NCI-H2107 treated with DMSO at 0.1 percent for 48 hours (cell line): Measurements from ENCODE around the gene SIMC1.
"Not testable (repeated sequence)": the region's sequence is repeated elsewhere in the genome, so short reads cannot be mapped to it uniquely, and the experiment has no call there.

Source experiments
- DNase-seq: peaks from one replicate; lab custom pipeline; 2025; ENCODE audit not compliant: unreplicated experiment; lab: John Stamatoyannopoulos, UW

The SIMC1 gene

DNA sequence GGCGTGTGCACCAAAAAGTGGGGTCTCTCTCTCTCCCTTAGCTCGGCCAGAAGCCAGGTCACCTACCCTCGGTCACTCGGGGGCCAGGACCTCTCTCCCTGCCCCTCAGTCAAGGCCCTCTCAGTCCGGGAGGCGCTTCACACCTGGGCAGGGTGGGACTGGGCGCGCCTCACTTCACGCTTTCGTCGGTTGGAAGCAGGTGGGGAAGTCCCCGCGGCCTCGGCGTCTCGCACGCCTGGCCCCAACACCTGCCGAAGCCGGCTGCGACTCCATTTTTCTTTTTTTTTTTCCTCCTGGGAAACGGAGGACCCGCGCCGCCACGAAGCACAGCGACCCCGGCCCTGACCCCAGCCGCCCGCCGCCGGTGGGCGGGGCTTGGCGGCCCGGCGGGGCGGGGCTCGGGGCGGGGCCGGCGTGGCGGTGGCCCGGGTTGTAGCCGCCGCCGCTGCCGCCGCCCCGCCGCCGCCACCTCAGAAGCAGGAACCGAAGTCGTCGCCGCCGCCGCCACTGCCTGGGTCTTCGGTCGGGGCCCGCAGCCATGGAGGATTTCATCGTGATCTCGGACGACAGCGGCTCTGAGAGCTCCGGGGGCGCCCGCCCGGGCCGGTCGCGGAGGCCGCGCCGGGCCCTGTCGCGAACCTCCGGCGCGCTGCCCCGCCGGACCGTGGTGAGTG lies at the start of gene SIMC1:
Gene SIMC1 (plus strand): TSS at position 454 of the 674 bp plus-strand sequence. CDS start 85 bp downstream, at position 539.
- DNase-seq, result not testable (repeated sequence)

DNA sequence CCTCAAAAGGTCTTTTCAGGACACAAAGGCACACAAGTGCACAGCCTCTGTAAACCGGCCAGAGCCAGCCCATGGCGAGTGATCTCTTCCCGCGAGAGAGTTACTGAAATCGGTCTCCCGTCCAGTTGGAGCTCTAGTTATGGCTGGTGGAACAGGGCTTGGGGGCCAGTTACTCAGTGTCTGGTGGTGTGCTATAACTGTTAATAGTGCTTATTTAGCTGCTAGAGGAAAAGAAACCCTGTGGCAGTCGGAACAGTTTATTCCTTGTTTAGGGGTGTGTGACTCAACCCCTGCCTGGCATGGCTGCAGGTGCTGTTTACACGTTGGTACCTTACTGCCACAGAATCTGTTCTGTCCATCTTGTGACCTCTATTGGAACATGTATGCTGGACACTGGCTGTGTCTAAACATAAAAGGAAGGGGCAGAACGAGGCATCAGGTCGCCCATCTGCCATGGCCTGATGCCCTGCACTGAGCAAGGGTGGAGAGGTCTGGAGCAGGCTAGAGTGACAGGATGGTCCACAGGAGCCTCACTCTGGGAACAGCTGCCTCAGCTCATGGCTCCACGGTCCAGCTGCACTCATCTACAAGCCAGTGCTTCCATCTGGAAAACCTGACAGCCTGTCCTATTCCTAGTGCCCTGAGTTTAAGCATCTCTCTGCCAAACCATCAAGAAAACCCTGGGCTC lies 49.6 kb upstream of the SIMC1 start:
- no peak for DNase-seq

DNA sequence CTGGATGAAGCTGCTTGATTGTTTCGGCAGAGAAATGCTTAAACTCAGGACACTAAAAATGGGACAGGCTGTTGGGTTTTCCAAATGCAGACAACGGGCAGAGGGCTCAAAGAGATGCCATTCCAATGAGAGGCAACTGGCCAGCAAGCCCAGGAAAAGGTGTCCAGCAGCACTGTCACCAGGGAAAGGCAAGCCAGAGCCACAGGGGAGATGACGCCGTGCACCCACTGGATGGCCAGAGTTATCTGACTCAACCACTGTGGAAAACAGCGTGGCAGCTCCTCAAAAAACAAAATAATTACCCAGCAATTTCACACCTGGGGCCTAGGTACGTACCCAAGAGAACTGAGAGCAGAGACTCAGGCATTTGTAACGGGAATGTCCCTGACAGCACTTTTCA lies 48.4 kb upstream of the SIMC1 start:
- no peak for DNase-seq

DNA sequence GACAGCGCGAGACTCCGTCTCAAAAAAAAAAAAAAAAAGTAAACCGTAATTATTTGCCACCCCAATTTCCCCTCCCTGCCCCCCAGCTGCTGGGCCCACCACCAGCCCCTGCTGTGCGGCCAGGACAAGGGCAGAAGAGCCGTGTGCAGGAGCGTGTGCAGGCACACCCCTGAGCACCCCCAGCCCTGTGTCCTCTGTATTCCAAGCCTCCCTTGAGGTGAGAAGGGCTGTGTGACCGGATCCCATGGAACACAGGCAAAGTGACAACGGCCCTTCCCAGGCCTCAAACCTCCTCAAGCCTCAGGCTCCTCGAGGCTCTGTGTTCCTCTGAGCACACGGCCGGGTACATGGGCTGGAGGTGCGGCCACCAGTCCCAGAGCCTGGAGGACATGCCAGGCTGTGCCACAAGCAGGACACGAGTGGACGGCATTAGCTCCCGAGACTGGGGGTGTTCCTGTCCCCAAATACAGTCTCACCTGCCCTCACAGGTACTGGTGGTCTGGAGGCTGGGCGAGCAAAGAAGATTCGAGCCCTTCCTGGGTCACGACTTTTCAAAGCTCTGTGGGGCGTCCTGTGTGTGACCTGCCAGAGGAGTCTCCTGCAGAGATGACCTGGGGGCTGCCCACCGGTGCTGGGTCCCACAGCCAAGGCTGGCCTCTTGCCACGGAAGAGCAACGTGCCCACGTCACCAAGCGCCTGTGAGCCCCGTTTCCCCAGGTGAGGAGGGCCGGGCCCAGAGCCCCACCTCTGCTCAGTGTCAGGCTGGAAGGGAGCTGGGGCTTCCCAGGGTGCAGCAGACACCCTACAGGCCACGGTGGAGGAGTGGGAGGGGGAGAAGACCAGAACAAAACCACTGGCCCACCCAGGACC lies 47.1 kb upstream of the SIMC1 start:
- no peak for DNase-seq

DNA sequence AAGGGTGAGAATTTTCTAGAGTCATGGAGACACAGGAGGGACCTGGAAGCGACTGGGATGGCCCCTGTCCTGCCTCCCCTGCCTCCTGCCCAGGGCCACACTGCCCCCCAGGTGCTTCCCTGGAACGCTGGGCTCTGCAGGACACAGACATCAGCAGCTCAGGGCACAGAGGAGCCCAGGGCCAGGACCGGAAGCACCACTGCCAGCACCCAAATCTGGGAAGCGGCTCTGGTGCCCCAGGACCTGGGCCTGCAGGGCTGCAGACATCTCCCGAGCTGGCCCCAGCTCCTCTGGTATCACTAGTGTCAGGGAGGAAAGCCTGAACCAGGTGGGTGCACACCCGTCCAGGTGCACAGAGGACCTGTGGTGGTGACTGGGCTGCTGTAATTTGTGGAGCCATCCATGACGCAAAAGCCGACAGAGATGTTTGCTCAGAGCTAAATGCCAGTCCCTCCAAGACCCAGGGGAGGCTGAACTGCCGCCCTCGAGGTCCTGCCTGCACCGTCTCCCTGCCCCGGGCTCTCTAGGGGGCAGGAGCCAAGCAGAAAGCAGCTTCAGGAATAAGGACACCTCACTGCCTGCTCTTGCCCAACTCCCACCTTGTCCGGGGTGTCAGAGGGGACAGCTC lies 46.0 kb upstream of the SIMC1 start:
- no peak for DNase-seq

DNA sequence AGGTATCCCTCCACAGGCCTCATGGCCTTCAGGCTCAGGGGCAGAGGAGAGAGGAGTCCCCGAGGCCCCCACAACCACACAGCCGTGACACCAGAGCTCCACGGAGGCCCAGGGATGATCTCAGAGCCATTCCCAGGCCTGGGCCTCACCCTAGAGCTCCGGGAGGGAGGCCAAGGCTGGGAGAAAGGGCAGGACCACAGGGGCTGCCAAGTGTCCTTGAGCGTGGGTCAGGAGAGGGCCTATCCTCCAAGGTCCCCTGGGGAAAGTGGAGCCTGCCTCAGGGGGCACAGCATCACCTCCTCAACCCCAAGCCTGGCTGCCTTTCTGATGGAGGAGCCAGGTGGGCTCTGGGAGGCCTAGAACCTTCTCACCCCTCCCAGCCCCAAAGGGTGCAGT lies 45.5 kb upstream of the SIMC1 start:
- DNase-seq, result not testable (repeated sequence)

DNA sequence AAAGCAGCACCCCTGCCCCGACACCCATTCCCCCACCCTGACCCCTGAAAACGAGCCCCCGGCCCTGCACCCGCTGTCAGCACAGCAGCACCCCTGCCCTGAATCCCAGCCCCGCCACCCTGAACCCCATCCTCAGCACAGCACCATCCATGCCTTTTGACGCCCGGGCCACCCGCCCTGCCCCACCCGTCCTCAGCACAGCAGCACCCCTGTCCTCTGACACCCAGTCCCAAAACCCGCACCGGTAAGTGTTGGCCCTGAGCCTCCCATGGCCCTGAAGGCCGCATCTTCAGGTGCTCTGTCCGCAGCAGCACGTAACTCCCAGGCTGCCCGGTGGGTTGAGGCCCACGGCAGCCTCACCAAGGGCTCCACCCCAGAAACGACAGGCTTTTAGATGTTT lies 44.6 kb upstream of the SIMC1 start:
- DNase-seq, result not testable (repeated sequence)

DNA sequence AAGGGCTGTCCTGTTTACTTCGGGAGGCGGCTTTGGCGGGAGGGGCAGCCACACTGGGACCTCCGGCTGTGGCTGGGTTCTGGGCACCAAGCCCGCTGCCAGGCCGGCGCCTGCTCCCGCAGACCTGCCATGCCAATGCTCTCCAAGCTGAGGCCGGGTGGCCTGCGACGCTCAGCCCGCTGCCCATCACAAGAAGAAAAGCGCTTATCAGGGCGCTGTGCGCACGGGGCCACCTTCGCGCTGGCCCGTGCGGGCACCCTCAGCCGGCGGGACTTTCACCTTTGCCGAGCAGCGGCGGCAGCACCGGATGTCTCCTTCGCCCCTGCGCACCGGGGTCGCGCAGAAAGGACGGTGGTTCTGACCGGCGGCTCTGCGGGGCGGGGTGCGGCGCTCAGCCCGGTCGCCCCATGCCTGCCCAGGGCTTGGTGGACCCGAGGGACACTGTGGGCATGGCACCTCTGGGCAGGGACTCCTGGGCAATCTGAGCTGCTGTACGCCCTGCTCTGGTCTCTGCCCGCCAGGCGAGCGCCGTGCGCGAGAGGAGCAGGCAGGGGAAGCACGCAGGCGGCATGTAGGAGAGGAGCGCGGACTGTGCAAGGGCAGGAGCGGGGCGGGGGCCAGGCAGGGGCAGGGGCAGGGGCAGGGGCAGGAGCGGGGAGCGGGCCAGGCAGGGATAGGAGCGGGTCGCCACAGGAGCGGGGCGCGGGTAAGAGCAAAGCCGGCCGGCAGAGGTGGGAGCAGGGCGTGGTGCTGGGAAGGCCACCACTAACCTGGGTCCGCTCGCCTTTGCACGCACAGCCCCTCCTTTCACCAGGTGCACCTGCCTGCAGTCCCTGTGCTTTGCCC lies 43.8 kb upstream of the SIMC1 start:
- not testable (repeated sequence) for DNase-seq

DNA sequence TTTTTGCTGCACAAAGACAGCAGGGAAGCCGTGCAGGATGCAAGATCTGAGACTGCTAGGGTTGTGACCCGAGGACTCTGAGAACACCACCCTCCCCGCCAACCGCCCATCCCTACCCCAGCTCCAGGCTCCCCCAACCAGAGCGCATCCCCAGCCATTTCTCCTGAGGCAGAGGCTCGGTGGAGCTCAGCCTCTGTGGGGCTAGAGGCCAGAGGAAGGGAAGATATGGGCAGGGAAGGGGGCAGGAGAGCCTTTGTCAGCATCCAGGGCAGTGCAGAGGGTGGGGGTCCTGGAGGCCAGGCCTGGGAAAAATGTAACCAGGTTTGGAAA lies 43.2 kb upstream of the SIMC1 start:
- not testable (repeated sequence) for DNase-seq

DNA sequence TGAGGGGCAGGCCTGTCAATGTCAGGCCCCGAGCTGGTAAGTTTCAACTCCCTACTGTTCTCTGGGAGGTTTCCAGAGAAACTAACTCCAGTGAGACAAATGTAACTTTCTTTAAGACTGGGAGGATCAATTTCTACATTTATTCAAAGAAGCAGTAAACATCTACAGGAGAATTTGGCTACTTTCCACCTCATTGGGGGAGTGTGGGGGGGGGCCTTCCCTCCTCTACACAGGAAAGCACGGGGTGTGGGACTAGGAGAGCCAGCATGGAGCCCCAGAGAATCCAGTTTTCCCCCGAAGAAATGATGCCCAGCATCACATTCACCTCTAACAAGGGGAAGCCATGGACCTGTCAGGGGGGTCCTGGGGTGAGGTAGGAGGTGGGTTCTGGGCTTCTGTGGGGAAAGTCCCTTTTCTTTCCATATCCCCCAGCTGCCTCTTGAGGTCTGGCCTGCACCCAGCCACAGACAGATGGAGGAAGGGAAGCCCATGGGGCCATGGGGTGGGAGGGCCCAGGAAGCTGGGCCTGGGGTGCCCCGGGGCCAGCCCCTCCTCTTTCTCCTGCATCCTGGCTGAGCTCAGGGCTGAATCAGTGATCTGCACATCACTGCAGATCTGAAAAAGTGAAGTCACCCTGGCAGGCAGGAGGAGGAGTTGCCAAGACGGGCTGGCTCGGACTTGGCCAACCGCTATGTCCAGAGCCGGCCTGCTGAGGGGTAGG lies 42.6 kb upstream of the SIMC1 start:
- DNase-seq, result not testable (repeated sequence)

DNA sequence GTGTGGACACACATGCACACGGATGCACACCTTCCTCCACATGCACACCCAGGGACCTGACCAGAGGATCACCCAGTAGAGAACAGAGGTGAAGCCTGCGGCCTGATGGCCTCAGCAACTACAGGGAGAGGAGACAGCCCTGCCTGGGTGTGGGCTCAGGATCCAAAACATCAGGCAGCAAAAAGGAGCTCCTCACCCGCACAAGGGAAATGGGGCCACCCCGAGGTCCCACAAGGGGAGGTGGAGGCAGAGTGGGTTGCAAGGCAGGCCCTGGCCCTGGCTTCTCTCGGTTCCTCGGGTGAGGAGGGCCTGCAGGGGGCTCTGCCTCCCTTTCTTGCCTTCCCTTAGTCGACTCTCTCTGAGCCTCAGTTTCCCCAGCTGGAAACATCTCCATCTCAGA lies 41.4 kb upstream of the SIMC1 start:
- not testable (repeated sequence) for DNase-seq

DNA sequence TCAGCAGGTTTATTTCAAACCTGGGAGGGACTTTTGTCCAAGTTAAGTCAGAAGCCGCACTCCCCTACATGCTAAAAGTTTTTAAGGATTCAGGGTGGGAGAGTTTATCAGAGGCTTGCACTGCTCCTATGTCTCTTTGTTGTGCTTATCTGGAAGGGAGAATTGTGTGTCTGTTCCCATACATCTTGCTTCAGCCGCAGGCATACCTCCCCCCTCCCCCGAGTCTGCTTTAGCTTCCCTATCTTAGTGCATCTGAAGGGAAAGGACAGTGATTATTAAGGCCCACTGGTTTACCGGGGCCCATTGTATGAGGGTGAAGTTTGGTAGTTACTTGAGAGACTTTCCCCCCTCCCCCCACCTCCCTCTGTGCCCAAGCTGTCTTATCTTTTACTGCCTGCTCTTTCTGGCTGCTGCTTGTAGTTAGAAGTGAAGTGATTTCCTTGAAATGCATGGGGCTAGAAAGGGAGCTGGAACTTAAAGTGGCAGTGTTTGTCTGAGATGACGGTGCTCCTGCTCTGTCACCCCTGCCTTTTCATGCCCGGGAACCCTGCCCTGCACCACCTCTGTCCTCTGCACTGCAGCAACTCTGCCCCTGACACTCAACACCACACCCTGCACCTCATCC lies 40.9 kb upstream of the SIMC1 start:
- not testable (repeated sequence) for DNase-seq

DNA sequence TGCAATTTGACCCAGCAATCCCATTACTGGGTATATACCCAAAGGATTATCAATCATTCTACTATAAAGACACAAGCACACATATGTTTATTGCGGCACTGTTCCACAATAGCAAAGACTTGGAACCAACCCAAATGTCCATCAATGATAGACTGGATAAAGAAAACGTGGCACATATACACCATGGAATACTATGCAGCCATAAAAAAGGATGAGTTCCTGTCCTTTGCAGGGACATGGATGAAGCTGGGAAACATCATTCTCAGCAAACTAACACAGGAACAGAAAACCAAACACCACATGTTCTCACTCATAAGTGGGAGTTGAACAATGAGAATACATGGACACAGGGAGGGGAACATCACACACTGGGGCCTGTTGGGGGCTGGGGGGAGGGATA lies 39.9 kb upstream of the SIMC1 start:
- not testable (repeated sequence) for DNase-seq

DNA sequence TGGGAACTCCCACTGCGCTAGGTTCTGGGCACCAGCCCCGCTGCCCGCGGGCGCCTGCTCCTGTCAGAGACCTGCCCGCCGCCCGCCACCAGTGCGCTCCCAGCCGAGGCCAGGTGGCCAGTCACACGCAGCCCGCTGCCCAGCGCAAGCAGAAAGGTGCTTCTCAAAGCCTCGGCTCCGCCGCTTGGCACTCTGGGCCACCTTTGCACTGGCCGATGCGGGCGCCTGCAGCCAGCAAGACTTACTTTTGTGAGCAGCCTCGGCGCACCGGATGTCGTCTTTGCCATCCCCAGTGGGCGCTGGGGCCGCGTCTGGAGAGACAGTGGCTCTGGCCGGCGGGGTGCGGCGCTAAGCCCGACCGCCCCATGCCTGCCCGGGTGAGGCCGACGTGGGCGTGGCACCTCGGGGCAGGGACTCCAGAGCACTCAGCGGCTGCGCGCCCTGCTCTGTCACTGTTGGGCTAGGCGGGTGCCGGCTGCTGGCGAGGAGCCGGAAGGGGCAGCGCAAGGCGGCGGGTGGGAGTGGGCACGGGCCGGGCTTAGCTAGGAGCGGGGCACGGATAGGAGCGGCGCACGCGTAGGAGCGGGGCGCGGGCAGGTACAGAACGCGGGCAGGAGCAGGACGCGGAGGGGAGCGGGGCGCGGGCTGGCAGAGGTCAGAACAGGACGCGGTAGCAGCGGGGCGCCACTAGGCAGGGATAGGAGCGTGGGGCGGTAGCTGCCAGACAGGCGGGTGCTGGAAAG lies 39.1 kb upstream of the SIMC1 start:
- DNase-seq, result not testable (repeated sequence)

DNA sequence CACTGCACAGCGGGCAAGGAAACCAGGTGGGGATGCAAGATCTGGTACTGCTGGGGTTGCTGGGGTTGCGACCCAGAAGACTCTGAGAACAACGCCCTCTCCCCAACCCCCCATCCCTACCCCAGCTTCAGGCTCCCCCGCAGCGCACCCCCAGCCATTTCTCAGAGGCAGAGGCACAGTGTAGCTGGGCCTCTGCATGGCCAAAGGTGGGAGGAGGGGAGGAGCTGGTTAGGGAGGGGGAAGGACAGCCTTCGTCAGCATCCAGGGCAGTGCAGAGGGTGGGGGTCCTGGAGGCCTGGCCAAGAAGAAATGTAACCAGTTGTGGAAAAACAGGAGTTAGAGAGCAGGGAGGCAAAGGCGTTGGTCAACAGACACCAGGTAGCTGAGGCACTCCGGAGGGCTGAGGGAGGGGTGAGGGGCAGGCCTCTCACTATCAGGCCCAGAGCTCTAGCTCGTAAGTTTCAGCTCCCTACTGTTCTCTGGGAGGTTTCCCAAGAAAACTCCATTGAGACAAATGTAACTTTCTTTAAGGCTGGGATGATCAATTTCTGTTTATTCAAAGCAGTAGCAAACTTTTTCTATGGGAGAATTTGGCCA lies 38.3 kb upstream of the SIMC1 start:
- DNase-seq, result not testable (repeated sequence)

DNA sequence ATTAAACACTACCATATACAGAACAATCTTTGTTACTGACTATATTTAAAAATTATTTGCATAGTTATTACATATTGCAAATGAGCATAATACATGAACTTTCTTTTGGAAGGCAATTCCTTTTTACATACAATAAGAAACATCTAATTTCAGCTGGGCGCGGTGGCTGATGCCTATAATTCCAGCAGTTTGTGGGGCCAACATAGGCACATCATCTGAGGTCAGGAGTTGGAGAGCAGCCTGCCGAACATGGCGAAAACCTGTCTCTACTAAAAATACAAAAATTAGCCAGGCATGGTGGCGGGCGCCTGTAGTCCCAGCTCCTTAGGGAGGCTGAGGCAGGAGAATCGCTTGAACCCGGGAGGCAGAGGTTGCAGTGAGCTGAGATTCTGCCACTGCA lies 36.4 kb upstream of the SIMC1 start:
- DNase-seq, result no peak

DNA sequence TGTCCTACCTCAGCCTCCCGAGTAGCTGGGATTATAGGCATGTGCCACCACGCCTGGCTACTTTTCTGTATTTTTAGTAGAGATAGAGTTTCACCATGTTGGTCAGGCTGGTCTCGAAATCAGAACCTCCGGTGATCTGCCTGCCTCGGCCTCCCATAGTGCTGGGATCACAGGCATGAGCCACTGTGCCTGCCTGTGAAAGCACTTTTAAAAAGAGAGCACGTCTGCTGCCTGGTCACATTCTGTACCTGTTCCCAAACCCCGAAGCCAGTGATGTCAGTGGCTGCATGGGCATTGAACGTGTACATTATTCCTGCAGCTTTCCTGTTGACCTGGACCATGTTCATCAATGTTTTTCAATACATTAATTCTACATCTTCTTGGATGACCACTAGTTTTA lies 35.1 kb upstream of the SIMC1 start:
- DNase-seq, result no peak

DNA sequence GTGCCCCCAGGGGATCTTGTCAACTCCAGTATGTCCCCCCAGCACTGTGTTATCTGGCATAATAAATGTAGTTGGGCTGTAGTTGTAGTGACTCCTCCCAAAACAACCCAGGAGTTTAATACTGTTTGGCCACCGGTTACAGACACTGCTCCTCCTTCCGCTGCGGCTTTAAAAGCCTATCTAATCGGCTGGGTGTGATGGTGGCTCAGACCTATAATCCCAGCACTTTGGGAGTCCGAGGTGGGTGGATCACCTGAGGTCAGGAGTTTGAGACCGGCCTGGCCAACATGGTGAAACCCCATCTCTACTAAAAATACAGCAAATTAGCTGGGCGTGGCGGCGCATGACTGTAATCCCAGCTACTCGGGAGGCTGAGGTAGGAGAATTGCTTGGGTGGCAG lies 34.7 kb upstream of the SIMC1 start:
- not testable (repeated sequence) for DNase-seq
